CD4-positive, alpha-beta T cell treated with Interferon alpha-2 for 1 hour (primary cell): ENCODE measurements around the gene LRP6.

Source experiments
- DNase-seq, 2 donors: peaks; one replicate each; pipeline ENCODE4 v3.0.0-alpha.2; 2020 to 2022

LRP6 gene

GRCh38 chr12:12069821-12070548 lies 196.9 kb downstream of the LRP6 start:
- DNase-seq, result no peak

- DNase-seq, result no peak
Observed at GRCh38 chr12:12068751-12069150, 198.1 kb downstream of the LRP6 start.
